Astrocyte of the spinal cord (primary cell): Measurements from ENCODE around the gene PCDHGB5.
"Not testable (repeated sequence)": the region's sequence is repeated elsewhere in the genome, so short reads cannot be mapped to it uniquely, and the experiment has no call there.

Source experiments
- DNase-seq: peaks from one replicate; pipeline ENCODE4 v3.0.0; 2011; ENCODE audit warnings: low read depth, low spot score
- H3K4me3 ChIP-seq: 2 replicates; pipeline ENCODE4 v1.5.1; 2011; ENCODE audit warnings: low read depth, mild to moderate bottlenecking, low read length, moderate library complexity
- in situ Hi-C: cut with HindIII; loops from 2 replicates; pipeline ENCODE4 v1.10.0; 2017; ENCODE audit warnings: low sequenced_read_pairs
- TF ChIP-seq, protein P1 (sequence below): IDR thresholded peaks from 2 replicates; pipeline ENCODE4 v1.5.1; 2012; ENCODE audit warnings: low read depth, mild to moderate bottlenecking, low read length, inconsistent platforms

The PCDHGB5 gene

DNA sequence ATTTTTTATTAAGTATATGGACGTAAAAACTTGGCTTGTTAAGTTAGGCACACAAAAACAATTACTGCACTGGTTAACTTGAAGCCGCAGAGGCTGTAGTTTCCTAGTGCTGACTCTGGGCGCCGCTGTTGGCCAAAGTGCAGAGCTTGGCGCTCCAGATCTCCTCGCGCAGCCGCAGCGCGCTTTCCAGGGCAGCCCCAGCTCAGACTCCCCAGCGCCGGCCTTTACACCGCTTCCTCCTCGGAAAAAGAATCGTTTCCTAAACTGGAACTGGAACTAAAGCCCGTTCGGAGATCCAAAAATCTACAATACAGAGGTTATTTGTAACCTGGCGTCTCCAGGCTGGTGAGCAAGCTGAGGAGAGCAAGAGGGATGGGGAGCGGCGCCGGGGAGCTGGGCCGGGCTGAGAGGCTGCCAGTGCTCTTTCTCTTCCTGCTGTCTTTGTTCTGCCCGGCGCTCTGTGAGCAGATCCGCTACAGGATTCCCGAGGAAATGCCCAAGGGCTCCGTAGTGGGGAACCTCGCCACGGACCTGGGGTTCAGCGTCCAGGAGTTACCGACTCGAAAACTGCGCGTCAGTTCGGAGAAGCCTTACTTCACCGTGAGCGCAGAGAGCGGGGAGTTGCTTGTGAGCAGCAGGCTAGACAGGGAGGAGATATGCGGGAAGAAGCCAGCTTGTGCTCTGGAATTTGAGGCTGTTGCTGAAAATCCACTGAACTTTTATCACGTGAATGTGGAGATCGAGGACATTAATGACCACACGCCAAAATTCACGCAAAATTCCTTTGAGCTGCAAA is at the start of gene PCDHGB5:
Gene PCDHGB5 (plus strand): TSS at position 192 of the 796 bp plus-strand sequence. CDS start 181 bp downstream, at position 373.
- peak within 1 kb of the TSS; percentile 38 for H3K4me3 ChIP-seq
- in situ Hi-C loops, result not testable (repeated sequence)
- TF ChIP-seq, protein P1, sequence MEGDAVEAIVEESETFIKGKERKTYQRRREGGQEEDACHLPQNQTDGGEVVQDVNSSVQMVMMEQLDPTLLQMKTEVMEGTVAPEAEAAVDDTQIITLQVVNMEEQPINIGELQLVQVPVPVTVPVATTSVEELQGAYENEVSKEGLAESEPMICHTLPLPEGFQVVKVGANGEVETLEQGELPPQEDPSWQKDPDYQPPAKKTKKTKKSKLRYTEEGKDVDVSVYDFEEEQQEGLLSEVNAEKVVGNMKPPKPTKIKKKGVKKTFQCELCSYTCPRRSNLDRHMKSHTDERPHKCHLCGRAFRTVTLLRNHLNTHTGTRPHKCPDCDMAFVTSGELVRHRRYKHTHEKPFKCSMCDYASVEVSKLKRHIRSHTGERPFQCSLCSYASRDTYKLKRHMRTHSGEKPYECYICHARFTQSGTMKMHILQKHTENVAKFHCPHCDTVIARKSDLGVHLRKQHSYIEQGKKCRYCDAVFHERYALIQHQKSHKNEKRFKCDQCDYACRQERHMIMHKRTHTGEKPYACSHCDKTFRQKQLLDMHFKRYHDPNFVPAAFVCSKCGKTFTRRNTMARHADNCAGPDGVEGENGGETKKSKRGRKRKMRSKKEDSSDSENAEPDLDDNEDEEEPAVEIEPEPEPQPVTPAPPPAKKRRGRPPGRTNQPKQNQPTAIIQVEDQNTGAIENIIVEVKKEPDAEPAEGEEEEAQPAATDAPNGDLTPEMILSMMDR, result peak; percentile 65
- DNase-seq, result peak; percentile 72

DNA sequence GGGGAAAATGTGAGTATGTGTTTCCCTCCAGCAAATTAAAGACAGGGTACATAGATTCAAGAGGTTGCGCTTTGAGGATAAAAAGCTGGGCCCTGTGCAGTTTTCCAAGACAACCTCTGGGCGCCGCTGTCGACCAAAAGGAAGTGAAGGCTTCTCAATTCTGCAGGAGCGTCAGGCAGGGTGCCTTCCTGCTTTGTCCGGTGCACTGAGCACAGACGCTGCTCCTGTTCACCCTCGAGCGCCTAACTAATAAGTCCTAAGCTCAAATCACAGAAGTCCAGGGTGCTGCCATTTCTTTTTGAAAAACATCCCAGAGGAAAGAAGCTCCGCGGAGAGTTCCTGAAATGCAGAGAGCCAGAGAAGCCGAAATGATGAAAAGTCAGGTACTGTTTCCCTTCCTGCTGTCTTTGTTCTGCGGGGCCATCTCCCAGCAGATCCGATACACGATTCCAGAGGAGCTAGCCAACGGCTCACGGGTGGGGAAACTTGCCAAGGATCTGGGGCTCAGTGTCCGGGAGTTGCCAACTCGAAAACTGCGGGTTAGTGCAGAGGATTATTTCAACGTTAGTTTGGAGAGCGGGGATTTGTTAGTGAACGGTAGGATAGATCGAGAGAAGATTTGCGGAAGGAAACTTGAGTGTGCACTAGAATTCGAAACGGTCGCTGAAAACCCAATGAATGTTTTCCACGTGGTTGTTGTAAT is 47.7 kb upstream of the PCDHGB5 start, which contains the start of gene PCDHGB1:
Gene PCDHGB1 (plus strand): TSS at position 183 of the 703 bp plus-strand sequence. CDS start 162 bp downstream, at position 345.
- in situ Hi-C loops, result no loop called here
- peak; percentile 53 for DNase-seq
- TF ChIP-seq, protein P1, result peak; percentile 57
- H3K4me3 ChIP-seq, result peak within 1 kb of the TSS; percentile 32

DNA sequence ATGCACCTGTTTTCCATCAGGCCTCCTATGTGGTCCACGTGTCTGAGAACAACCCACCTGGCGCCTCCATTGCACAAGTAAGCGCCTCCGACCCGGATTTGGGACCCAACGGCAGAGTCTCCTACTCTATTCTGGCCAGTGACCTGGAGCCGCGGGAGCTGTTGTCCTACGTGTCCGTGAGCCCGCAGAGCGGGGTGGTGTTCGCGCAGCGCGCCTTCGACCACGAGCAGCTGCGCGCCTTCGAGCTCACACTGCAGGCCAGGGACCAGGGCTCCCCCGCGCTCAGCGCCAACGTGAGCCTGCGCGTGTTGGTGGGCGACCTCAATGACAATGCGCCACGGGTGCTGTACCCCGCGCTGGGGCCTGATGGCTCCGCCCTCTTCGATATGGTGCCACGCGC is 46.2 kb upstream of the PCDHGB5 start:
- TF ChIP-seq, protein P1, result no peak
- in situ Hi-C loops, result no loop called here
- no peak overlapping the region for H3K4me3 ChIP-seq
- DNase-seq, result no peak

DNA sequence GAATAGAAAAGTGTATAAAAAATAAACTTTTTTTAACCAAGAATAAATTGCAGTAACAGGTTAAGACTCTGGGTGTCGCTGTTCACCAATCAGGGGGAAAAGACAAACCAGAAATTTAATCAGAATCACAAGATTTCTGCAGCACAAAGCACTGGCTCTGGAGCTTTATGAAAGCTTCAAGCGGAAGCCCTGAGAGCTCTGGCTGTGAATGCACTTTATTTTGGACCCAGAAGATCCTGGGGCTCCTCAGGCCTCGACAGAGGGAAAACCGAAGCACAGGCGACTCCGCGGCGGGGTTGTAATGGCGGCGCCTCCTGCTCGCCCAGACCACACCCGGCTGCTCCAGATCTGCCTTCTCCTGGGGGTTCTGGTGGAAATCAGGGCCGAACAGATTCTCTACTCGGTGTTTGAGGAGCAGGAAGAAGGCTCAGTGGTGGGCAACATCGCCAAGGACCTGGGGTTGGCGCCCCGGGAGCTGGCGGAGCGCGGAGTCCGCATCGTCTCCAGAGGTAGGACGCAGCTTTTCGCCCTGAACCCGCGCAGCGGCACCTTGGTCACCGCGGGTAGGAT is 42.8 kb upstream of the PCDHGB5 start, which contains the start of gene PCDHGA4:
Gene PCDHGA4 (plus strand): TSS at position 122 of the 570 bp plus-strand sequence. CDS start 87 bp downstream, at position 209.
- in situ Hi-C loops, result no loop called here
- H3K4me3 ChIP-seq, result peak within 1 kb of the TSS; percentile 35
- DNase-seq, result no peak
- TF ChIP-seq, protein P1, result peak; percentile 43

DNA sequence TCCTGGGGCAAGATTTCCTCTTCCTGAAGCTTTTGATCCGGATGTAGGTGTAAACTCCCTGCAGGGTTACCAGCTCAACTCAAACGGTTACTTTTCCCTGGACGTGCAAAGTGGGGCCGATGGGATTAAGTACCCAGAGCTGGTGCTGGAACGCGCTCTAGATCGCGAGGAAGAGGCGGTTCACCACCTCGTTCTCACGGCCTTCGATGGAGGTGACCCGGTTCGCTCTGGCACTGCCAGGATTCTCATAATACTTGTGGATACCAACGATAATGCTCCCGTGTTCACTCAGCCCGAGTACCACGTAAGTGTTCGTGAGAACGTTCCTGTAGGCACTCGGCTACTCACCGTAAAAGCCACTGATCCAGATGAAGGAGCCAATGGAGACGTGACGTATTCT is 42.1 kb upstream of the PCDHGB5 start:
- TF ChIP-seq, protein P1, result no peak
- in situ Hi-C loops, result no loop called here
- H3K4me3 ChIP-seq, result peak overlapping the region; percentile 35
- no peak for DNase-seq

DNA sequence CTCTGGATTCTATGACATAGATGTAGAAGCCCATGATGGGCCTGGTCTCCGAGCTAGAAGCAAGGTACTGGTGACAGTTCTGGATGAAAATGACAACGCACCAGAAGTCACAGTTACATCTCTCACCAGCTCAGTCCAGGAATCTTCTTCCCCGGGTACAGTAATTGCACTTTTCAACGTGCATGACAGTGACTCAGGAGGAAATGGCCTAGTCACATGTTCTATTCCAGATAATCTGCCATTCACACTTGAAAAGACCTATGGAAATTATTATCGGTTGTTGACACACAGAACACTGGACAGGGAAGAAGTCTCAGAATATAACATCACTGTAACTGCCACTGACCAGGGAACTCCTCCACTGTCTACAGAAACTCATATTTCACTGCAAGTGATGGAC is 41.6 kb upstream of the PCDHGB5 start:
- TF ChIP-seq, protein P1, result no peak
- DNase-seq, result no peak
- no peak overlapping the region for H3K4me3 ChIP-seq
- in situ Hi-C loops, result no loop called here
